K562 (cell line): ENCODE measurements around the gene ZNF488. TPM values are rescaled to one million over a fixed set of nuclear protein-coding genes. Genes with fewer than 3 reads are reported as not detected.

Source experiments
- ADNP ChIP-seq: fragments of 200-800 bp; sonication (Bioruptor generic); IDR thresholded peaks from 2 replicates; pipeline ENCODE4 v1.6.1; 2016; ENCODE audit warnings: missing genetic modification characterization, missing compliant biosample characterization
- BCL6 ChIP-seq: fragments of 250-450 bp; sonication (Bioruptor Pico); IDR thresholded peaks from 2 replicates; pipeline ENCODE4 v1.4.0; 2020
- CREBBP ChIP-seq: IDR thresholded peaks from one replicate; pipeline ENCODE4 v1.6.1; 2012; ENCODE audit warnings: low read depth, mild to moderate bottlenecking, control low read depth, inconsistent platforms, low read length
- CSDE1 ChIP-seq, 2 experiments: fragments of 450-650 bp; IDR thresholded peaks; 2 replicates each; pipeline ENCODE4 v1.6.1; 2016; ENCODE audit warnings: mild to moderate bottlenecking in 1 of 2
- FOSL1 ChIP-seq: fragments of 200-800 bp; sonication (Bioruptor generic); conservative IDR thresholded peaks from 2 replicates; pipeline ENCODE4 v1.6.1; 2016; ENCODE audit warnings: missing genetic modification characterization, missing compliant biosample characterization
- HDAC6 ChIP-seq: IDR thresholded peaks from 2 replicates; pipeline ENCODE4 v1.6.1; 2012; ENCODE audit warnings: low read depth, mild to moderate bottlenecking, control low read depth, inconsistent platforms, low read length, moderate library complexity
- HNRNPK ChIP-seq: fragments of 200-400 bp; formaldehyde crosslinking; IDR thresholded peaks from one replicate; pipeline ENCODE4 v1.6.1; 2018; ENCODE audit warnings: mild to moderate bottlenecking, low read depth, low read length; ENCODE audit not compliant: poor library complexity, severe bottlenecking
- MAFK ChIP-seq: IDR thresholded peaks from 2 replicates; pipeline ENCODE4 v1.6.1; 2011; ENCODE audit warnings: low read length, improper control_type of control experiment
- NFXL1 ChIP-seq: fragments of 450-650 bp; formaldehyde crosslinking; IDR thresholded peaks from 2 replicates; pipeline ENCODE4 v1.4.0; 2021; ENCODE audit warnings: mild to moderate bottlenecking
- PHB2 ChIP-seq: fragments of 450-650 bp; IDR thresholded peaks from 2 replicates; pipeline ENCODE4 v1.6.1; 2017; ENCODE audit warnings: low read depth
- RBM17 ChIP-seq: fragments of 200-400 bp; formaldehyde crosslinking; IDR thresholded peaks from 2 replicates; pipeline ENCODE4 v1.6.1; 2017; ENCODE audit warnings: low read depth, mild to moderate bottlenecking, low read length, borderline replicate concordance
- SMAD1 ChIP-seq: fragments of 150-350 bp; IDR thresholded peaks from 2 replicates; pipeline ENCODE4 v1.6.1; 2014; ENCODE audit warnings: low read length, low read depth; ENCODE audit not compliant: partially characterized antibody
- STAT5A ChIP-seq: IDR thresholded peaks from 2 replicates; pipeline ENCODE4 v1.6.1; 2012; ENCODE audit warnings: low read length, inconsistent platforms, borderline replicate concordance
- WHSC1 ChIP-seq: IDR thresholded peaks from one replicate; pipeline ENCODE4 v1.6.1; 2012; ENCODE audit warnings: low read length, control low read depth, inconsistent platforms
- ZBTB7A ChIP-seq: IDR thresholded peaks from 2 replicates; pipeline ENCODE4 v1.6.1; 2011; ENCODE audit warnings: low read depth, mild to moderate bottlenecking, low read length, moderate library complexity, borderline replicate concordance; ENCODE audit not compliant: control insufficient read depth
- ZC3H8 ChIP-seq: fragments of 450-650 bp; IDR thresholded peaks from 2 replicates; pipeline ENCODE4 v1.6.1; 2017
- ZNF12 ChIP-seq: sonication (generic); formaldehyde crosslinking; IDR thresholded peaks from 2 replicates; pipeline ENCODE4 v1.4.0; 2020; ENCODE audit warnings: mild to moderate bottlenecking, missing genetic modification reagents
- ZNF253 ChIP-seq: fragments of 250-450 bp; sonication (Bioruptor Pico); conservative IDR thresholded peaks from 2 replicates; pipeline ENCODE4 v1.6.1; 2021; ENCODE audit warnings: mild to moderate bottlenecking
- ZNF347 ChIP-seq: fragments of 450-650 bp; formaldehyde crosslinking; IDR thresholded peaks from 2 replicates; pipeline ENCODE4 v1.4.0; 2020; ENCODE audit warnings: low read depth, mild to moderate bottlenecking, moderate library complexity
- ZNF436 ChIP-seq: fragments of 250-450, 450-650 bp; sonication (Bioruptor Pico); formaldehyde crosslinking; IDR thresholded peaks from 2 replicates; pipeline ENCODE4 v1.7.0; 2020; ENCODE audit warnings: mild to moderate bottlenecking
- ZNF551 ChIP-seq: fragments of 250-450 bp; sonication (Bioruptor Pico); IDR thresholded peaks from 2 replicates; pipeline ENCODE4 v1.5.0; 2021; ENCODE audit warnings: mild to moderate bottlenecking, moderate library complexity
- ZNF75A ChIP-seq: fragments of 450-650 bp; formaldehyde crosslinking; IDR thresholded peaks from 2 replicates; pipeline ENCODE4 v1.4.0; 2020; ENCODE audit warnings: mild to moderate bottlenecking
- ZNF780A ChIP-seq: fragments of 250-450 bp; sonication (Bioruptor Pico); IDR thresholded peaks from 2 replicates; pipeline ENCODE4 v1.5.0; 2021; ENCODE audit warnings: mild to moderate bottlenecking
- polyA plus RNA-seq, 8 experiments: library from polyadenylated mRNA; depleted of rRNA in 4 of 8; stranded (reverse) in 5 of 8; unstranded in 3 of 8; fragments of >200 nt; fragmentation: Nextera tagmentation in 2 of 8; fragmentation: Illumina TruSeq in 1 of 8; extraction: Ambion mirVana in 2 of 8; extraction: Trizol in 1 of 8; gene quantifications; 2 replicates each; pipeline versions ENCODE4 v1.2.1 to v1.2.3, GENCODE V29; 2011 to 2014; ENCODE audit warnings: inconsistent platforms in 1 of 8, missing spikeins in 1 of 8
- total RNA-seq, 7 experiments: library from RNA; depleted of rRNA in 6 of 7; stranded (reverse); fragments of >200 nt in 6 of 7; fragmentation: Illumina TruSeq in 2 of 7; extraction: Trizol in 2 of 7; gene quantifications; 2 replicates each; pipeline versions ENCODE4 v1.2.1 to v1.2.3, GENCODE V29; 2011 to 2021; ENCODE audit warnings: low replicate concordance in 1 of 7
- TF ChIP-seq, protein P1 (sequence below), 2 experiments: fragments of 450-650 bp in 1 of 2; sonication (generic) in 1 of 2; formaldehyde crosslinking in 1 of 2; IDR thresholded peaks in 1 of 2; conservative IDR thresholded peaks in 1 of 2; 2 replicates each; pipeline versions ENCODE4 v1.6.1 to v1.8.1; 2016 to 2023; ENCODE audit warnings: mild to moderate bottlenecking in 2 of 2, moderate library complexity in 2 of 2, inconsistent platforms in 1 of 2, missing genetic modification reagents in 1 of 2
- TF ChIP-seq, protein P2 (sequence below): fragments of 250-450 bp; sonication (Bioruptor Pico); IDR thresholded peaks from 2 replicates; pipeline ENCODE4 v1.4.0; 2020
- TF ChIP-seq, protein P3 (sequence below): fragments of 250-450 bp; sonication (Bioruptor Pico); IDR thresholded peaks from 2 replicates; pipeline ENCODE4 v1.4.0; 2020; ENCODE audit warnings: mild to moderate bottlenecking

Gene ZNF488
- total and polyA plus RNA-seq, 9 of the 15 experiments (the other 6 are each of a cell fraction or from before 2014, with no cell fraction given): 0.03 to 0.09 (median 0.05) TPM; not detected in 3

DNA sequence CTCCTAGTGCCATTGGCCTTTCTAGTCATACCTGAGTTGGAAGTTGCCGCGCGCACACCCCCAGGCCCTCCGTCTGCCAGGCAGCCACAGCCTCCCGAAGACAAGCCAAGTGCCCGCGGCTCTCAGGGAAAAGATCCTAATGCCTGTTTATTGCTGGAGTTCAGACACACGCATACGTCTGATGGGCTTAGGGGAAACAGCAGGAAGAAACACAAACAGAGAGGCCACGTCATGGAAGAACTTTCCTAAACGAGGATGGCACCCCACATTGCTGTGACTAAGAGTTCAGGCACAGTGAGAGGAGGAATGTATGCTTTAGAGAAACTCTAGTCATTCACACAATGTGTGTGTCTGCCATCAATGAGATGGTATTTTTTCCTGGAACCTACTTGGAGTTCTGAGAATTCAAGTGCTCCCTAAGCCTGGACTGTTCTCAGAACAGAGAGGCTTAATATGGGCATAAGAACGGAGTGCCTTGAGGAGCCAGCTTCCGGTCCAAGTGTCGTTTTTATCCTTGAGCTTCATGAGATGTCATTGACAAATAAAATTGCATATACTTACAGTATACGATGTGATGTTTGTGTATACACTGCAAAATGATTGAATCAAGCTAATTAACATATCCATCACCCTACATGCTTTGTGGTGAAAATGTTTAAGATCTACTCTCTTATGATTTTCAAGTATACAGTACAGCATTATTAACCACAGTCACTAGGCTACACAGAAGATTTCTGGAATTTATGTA, 47.5 kb downstream of the ZNF488 start (continued):
- TF ChIP-seq ZNF347 (CRISPR knock-in tag) (no peak), ZNF253 (no peak), ZNF12 (no peak), ZNF551 (CRISPR knock-in tag) (no peak), HDAC6 (no peak), CREBBP (no peak), WHSC1 (no peak), ADNP (tag) (no peak), ZNF780A (CRISPR knock-in tag) (no peak), RBM17 (no peak), ZC3H8 (no peak), ZBTB7A (no peak), PHB2 (no peak), FOSL1 (tag) (peak; percentile 82), MAFK (0 out of 2 replicates have a peak, but pooled peaks have one; percentile 14), NFXL1 (0 out of 2 replicates have a peak, but pooled peaks have one; percentile 66), HNRNPK (no peak), ZNF75A (CRISPR knock-in tag) (no peak), CSDE1 (IDR thresholded peaks at IDR 0.05) (no peak), BCL6 (CRISPR knock-in tag) (no peak), SMAD1 (no peak), ZNF436 (CRISPR knock-in tag) (no peak), STAT5A (peak; percentile 94)
- TF ChIP-seq, protein P1, sequence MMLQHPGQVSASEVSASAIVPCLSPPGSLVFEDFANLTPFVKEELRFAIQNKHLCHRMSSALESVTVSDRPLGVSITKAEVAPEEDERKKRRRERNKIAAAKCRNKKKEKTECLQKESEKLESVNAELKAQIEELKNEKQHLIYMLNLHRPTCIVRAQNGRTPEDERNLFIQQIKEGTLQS (IDR thresholded peaks at IDR 0.05): peak; percentile 39; the same call in 1 of the 2 replicates
- TF ChIP-seq, protein P1 (CRISPR knock-in tag; conservative IDR thresholded peaks at IDR 0.05): no peak
- TF ChIP-seq, protein P2, sequence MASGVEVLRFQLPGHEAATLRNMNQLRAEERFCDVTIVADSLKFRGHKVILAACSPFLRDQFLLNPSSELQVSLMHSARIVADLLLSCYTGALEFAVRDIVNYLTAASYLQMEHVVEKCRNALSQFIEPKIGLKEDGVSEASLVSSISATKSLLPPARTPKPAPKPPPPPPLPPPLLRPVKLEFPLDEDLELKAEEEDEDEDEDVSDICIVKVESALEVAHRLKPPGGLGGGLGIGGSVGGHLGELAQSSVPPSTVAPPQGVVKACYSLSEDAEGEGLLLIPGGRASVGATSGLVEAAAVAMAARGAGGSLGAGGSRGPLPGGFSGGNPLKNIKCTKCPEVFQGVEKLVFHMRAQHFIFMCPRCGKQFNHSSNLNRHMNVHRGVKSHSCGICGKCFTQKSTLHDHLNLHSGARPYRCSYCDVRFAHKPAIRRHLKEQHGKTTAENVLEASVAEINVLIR: no peak
- TF ChIP-seq, protein P3, sequence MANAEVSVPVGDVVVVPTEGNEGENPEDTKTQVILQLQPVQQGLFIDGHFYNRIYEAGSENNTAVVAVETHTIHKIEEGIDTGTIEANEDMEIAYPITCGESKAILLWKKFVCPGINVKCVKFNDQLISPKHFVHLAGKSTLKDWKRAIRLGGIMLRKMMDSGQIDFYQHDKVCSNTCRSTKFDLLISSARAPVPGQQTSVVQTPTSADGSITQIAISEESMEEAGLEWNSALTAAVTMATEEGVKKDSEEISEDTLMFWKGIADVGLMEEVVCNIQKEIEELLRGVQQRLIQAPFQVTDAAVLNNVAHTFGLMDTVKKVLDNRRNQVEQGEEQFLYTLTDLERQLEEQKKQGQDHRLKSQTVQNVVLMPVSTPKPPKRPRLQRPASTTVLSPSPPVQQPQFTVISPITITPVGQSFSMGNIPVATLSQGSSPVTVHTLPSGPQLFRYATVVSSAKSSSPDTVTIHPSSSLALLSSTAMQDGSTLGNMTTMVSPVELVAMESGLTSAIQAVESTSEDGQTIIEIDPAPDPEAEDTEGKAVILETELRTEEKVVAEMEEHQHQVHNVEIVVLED: no peak
